Endothelial cell of umbilical vein (primary cell): ENCODE results near the gene CLEC18B. TPM values are rescaled to one million over a fixed set of nuclear protein-coding genes. Genes with fewer than 3 reads are reported as not detected.
A peak's percentile ranks its signal among the peaks of the same experiment; 100 is the strongest.

Source experiments
- BruUV-seq: library from RNA; stranded (reverse); fragments of 400-500 nt; replicated peaks from 2 replicates; lab custom pipeline; 2021; lab: Mats Ljungman, UMichigan
- CTCF ChIA-PET: fragments of 300-600, 350-600 bp; sonication (Branson Sonifier 250); formaldehyde crosslinking; loops from one replicate; lab custom pipeline; 2021; ENCODE audit warnings: antibody characterized with exemption, inconsistent platforms; lab: Charles Lee
- POLR2A ChIA-PET: fragments of 300-600, 350-600 bp; sonication (Branson Sonifier 250); formaldehyde crosslinking; loops from one replicate; lab custom pipeline; 2021; ENCODE audit warnings: antibody characterized with exemption, inconsistent platforms; lab: Charles Lee
- DNase-seq: peaks from one replicate; pipeline ENCODE4 v3.0.0-alpha.2; 2011; ENCODE audit warnings: low read depth, low spot score
- FAIRE-seq: peaks from 2 replicates; lab custom pipeline; 2011; peaks lifted over from hg19 to GRCh38; lab: Jason Lieb, UNC
- H2AFZ ChIP-seq: 2 replicates; pipeline ENCODE4 v1.6.0; 2012; ENCODE audit warnings: low read depth, low read length, control low read depth, inconsistent platforms
- H3K27ac ChIP-seq: 2 replicates; pipeline ENCODE4 v1.5.1; 2011; ENCODE audit warnings: low read depth, mild to moderate bottlenecking, control low read depth, low read length, moderate library complexity; ENCODE audit not compliant: insufficient read depth
- H3K27me3 ChIP-seq, 2 experiments: 2 replicates each; pipeline versions ENCODE4 v1.6.0 to v1.6.1; 2011; ENCODE audit warnings: low read length in 2 of 2, mixed read lengths in 1 of 2; ENCODE audit not compliant: control insufficient read depth in 2 of 2, insufficient read depth in 2 of 2
- H3K36me3 ChIP-seq, 2 experiments: 2 replicates in 1 of 2; 3 replicates in 1 of 2; pipeline ENCODE4 v1.5.1; 2011; ENCODE audit warnings: low read length in 2 of 2, mild to moderate bottlenecking in 1 of 2, moderate library complexity in 1 of 2; ENCODE audit not compliant: control insufficient read depth in 2 of 2, insufficient read depth in 2 of 2; ENCODE audit errors: extremely low read depth in 1 of 2
- H3K4me1 ChIP-seq: 3 replicates; pipeline ENCODE4 v1.5.1; 2011; ENCODE audit warnings: mild to moderate bottlenecking, low read length; ENCODE audit not compliant: control insufficient read depth, insufficient read depth; ENCODE audit errors: extremely low read depth
- H3K4me2 ChIP-seq: 2 replicates; pipeline ENCODE4 v1.6.1; 2011; ENCODE audit warnings: low read length, control low read depth, mixed read lengths; ENCODE audit not compliant: insufficient read depth
- H3K4me3 ChIP-seq, 3 experiments: fragments of 200-600 bp in 1 of 3; sonication (generic), shearing (Covaris generic) in 1 of 3; replicated peaks in 1 of 3; 2 replicates each; pipeline ENCODE4 v1.5.1; 2011 to 2016; ENCODE audit warnings: control low read depth in 3 of 3, low read length in 3 of 3, mild to moderate bottlenecking in 2 of 3, inconsistent platforms in 1 of 3, low read depth in 1 of 3, moderate library complexity in 1 of 3; ENCODE audit not compliant: insufficient read depth in 1 of 3
- H3K79me2 ChIP-seq: 2 replicates; pipeline ENCODE4 v1.6.0; 2012; ENCODE audit warnings: low read length, inconsistent platforms; ENCODE audit not compliant: control insufficient read depth, insufficient read depth
- H3K9ac ChIP-seq: replicated peaks from 2 replicates; pipeline ENCODE3; 2011; ENCODE audit warnings: low read length, control low read depth; ENCODE audit not compliant: insufficient read depth; ENCODE audit errors: extremely low read depth
- H3K9me1 ChIP-seq: replicated peaks from 3 replicates; pipeline ENCODE4 v1.6.0; 2011; ENCODE audit warnings: mild to moderate bottlenecking, low read length; ENCODE audit not compliant: control insufficient read depth, insufficient read depth; ENCODE audit errors: extremely low read depth
- H3K9me3 ChIP-seq: replicated peaks from 2 replicates; pipeline ENCODE4 v1.5.1; 2012; ENCODE audit warnings: low read length, inconsistent platforms; ENCODE audit not compliant: control insufficient read depth, insufficient read depth
- H4K20me1 ChIP-seq: replicated peaks from 2 replicates; pipeline ENCODE3; 2011; ENCODE audit warnings: mild to moderate bottlenecking, low read length; ENCODE audit not compliant: control insufficient read depth, insufficient read depth; ENCODE audit errors: extremely low read depth
- CTCF ChIP-seq, 2 donors: IDR thresholded peaks; 1 replicate in 1 of 2; 2 replicates in 1 of 2; pipeline ENCODE4 v1.5.1; 2011; ENCODE audit warnings: low read length in 2 of 2, mild to moderate bottlenecking in 2 of 2, moderate library complexity in 2 of 2, control low read depth in 1 of 2, inconsistent platforms in 1 of 2, low read depth in 1 of 2; ENCODE audit not compliant: insufficient read depth in 1 of 2; ENCODE audit errors: extremely low read depth in 1 of 2
- EZH2 ChIP-seq: IDR thresholded peaks from 2 replicates; pipeline ENCODE4 v1.6.1; 2012; ENCODE audit warnings: borderline replicate concordance, low read depth, mild to moderate bottlenecking, moderate library complexity, low read length, inconsistent platforms; ENCODE audit not compliant: severe bottlenecking
- FOS ChIP-seq: IDR thresholded peaks from 2 replicates; pipeline ENCODE4 v1.6.1; 2011; ENCODE audit warnings: mild to moderate bottlenecking, low read length, moderate library complexity, borderline replicate concordance; ENCODE audit not compliant: insufficient read depth
- GATA2 ChIP-seq: IDR thresholded peaks from 2 replicates; pipeline ENCODE4 v1.7.0; 2011; ENCODE audit warnings: low read depth, mild to moderate bottlenecking, moderate library complexity, mixed read lengths, low read length; ENCODE audit not compliant: insufficient read length, insufficient read depth
- JUN ChIP-seq: IDR thresholded peaks from 2 replicates; pipeline ENCODE4 v1.6.1; 2011; ENCODE audit warnings: borderline replicate concordance, low read depth; ENCODE audit not compliant: insufficient read length, insufficient read depth
- MAX ChIP-seq: IDR thresholded peaks from 2 replicates; pipeline ENCODE4 v1.6.1; 2011; ENCODE audit not compliant: insufficient read depth, insufficient read length
- MYC ChIP-seq: IDR thresholded peaks from one replicate; pipeline ENCODE4 v1.6.1; 2011; ENCODE audit warnings: mild to moderate bottlenecking, low read depth, low read length
- POLR2A ChIP-seq: IDR thresholded peaks from 2 replicates; pipeline ENCODE4 v1.6.1; 2012; ENCODE audit warnings: low read depth, mild to moderate bottlenecking, control low read depth, low read length
- POLR2AphosphoS5 ChIP-seq: IDR thresholded peaks from 2 replicates; pipeline ENCODE4 v1.6.1; 2012; ENCODE audit warnings: low read depth, mild to moderate bottlenecking, control low read depth, low read length, moderate library complexity; ENCODE audit not compliant: insufficient read depth
- dilution Hi-C: fragments of 300-500 bp; cut with MboI; formaldehyde crosslinking; loops from one replicate; pipeline ENCODE4 v1.15.0; 2019; ENCODE audit warnings: low sequenced_read_pairs; ENCODE audit not compliant: extremely low pct_ligation_motif_present
- intact Hi-C: fragments of 100-400 bp; cut with micrococcal nuclease; formaldehyde crosslinking; loops from one replicate; pipeline ENCODE4 v1.10.0; 2022
- polyA plus RNA-seq, 4 experiments: library from polyadenylated mRNA; depleted of rRNA in 3 of 4; stranded (reverse) in 3 of 4; unstranded in 1 of 4; fragments of >200 nt; gene quantifications; 2 replicates each; pipeline versions ENCODE4 v1.2.1 to v1.2.3, GENCODE V29; 2011 to 2012; ENCODE audit warnings: missing spikeins in 1 of 4
- total RNA-seq: library from RNA; stranded (reverse); gene quantifications from 2 replicates; pipeline ENCODE4 v1.2.3, GENCODE V29; 2021

The CLEC18B gene
- total and polyA plus RNA-seq, 2 donors (not counting 3 experiments of a cell fraction or from before 2014, with no cell fraction given): 0.49 TPM; not detected in 1

GRCh38 chr16:74466872-74467271, 45.6 kb upstream of the CLEC18B start:
- Histone ChIP-seq H3K9me1 (no peaks in the 10 kb centered on the region), H3K9me3 (no peaks in the 10 kb centered on the region), H3K4me2 (no peak overlapping the region), H3K9ac (no peak overlapping the region), H4K20me1 (no peaks in the 10 kb centered on the region), H3K4me1 (peaks cover 6% of the 10 kb centered on the region), H3K27ac (no peak overlapping the region), H3K36me3 (peaks cover 30 to 31% of the 10 kb centered on the region in 2 experiments), H2AFZ (no peak overlapping the region), H3K27me3 (no peaks in the 10 kb centered on the region), H3K4me3 (no peak overlapping the region), H3K79me2 (no peaks in the 10 kb centered on the region)
- TF ChIP-seq JUN (no peak), POLR2AphosphoS5 (no peak), GATA2 (no peak), FOS (no peak), CTCF (IDR thresholded peaks at IDR 0.05; ENCODE audit: extremely low read depth in 1 of 2, insufficient read depth in 1 of 2, low read depth in 1 of 2, low read length in 2 of 2) (no peak), EZH2 (no peak), MYC (no peak), POLR2A (no peak), MAX (no peak)
- dilution Hi-C loops: no loop called here
- intact Hi-C loops: no loop called here
- CTCF ChIA-PET: interaction anchor here (1.4 kb wide), 1 partner anchor 157 kb away, joined by 3 read pairs; no protein-coding TSS in a partner anchor
- POLR2A ChIA-PET: no interaction called here
- BruUV-seq: no TSS peak
- peak; percentile 44 for FAIRE-seq
- no peak for DNase-seq
